Ecto neural progenitor cell (in vitro differentiated cells): ENCODE data around the gene RNU5B-1.
"Not testable (repeated sequence)": the region's sequence is repeated elsewhere in the genome, so short reads cannot be mapped to it uniquely, and the experiment has no call there.

ENCODE experiments used
- DNase-seq: peaks from one replicate; pipeline ENCODE4 v3.0.0-alpha.2; 2018; ENCODE audit warnings: low spot score

The RNU5B-1 gene

DNA sequence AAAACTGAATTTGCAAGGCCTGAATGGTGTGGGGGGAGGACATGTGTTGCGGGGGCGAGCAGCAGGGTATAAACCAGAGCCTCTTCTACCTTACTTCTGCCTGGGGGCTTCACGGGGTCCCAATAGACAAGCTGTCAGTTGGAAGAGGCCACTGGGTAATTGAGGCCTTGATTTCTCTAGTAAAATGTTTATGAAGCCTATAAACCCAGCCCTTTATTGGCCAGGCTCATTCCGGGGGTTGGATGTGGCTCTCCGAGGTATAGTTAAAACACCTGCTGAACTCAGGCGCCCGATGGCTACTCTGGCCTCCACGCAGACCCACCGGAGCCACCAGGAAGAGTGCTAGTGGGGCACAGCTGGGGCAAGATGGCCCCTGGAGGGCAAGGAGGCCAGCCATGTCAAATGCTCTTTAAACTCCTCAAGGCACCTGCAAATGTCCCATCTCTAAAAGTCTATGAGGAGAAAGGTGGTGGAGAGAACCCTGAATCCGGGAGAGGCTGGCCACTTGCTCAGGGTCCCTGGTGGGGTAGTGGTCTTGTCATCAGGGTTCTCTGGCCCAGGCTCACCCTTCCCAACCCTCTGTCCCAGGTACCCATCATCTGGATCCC, 39.0 kb downstream of the RNU5B-1 start:
- DNase-seq, result no peak

GRCh38 chr15:65344214-65344913, 39.9 kb downstream of the RNU5B-1 start:
- no peak for DNase-seq

GRCh38 chr15:65344914-65345275, 40.4 kb downstream of the RNU5B-1 start:
- no peak for DNase-seq

GRCh38 chr15:65346856-65347598, 42.5 kb downstream of the RNU5B-1 start:
- DNase-seq, result no peak

- DNase-seq, result not testable (repeated sequence)
Observed at GRCh38 chr15:65347756-65348155, 43.3 kb downstream of the RNU5B-1 start.

DNA sequence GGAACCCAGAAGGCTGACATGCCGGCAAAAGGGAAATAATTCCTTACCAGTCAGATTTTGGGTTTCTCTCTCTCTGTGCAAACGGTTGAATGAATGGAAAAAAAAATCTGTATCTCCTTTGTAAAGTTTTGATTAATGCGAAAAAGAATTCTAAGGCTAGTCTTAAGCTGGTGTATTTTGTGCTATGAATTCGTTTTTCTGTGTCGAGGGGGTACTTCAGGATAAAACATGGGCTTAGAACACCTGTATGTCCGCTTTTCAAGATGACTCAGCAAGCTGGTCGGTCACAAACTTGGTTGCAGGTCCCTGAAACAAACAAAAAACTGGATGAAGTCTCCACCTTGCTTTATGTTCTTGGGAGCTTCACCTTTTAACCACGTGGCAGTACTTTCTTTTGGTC, 44.9 kb downstream of the RNU5B-1 start:
- no peak for DNase-seq

GRCh38 chr15:65351972-65352371, 47.5 kb downstream of the RNU5B-1 start:
- not testable (repeated sequence) for DNase-seq
